ENCODE measurements around the gene SLC12A9. TPM values are rescaled to one million over a fixed set of nuclear protein-coding genes. Genes with fewer than 3 reads are reported as not detected.
A peak's percentile ranks its signal among the peaks of the same experiment; 100 is the strongest.

The SLC12A9 gene
- total RNA-seq, 1 donor from 2014 or later = 37.1 TPM

GRCh38 chr7:100866729-100867039 lies 14.2 kb downstream of the SLC12A9 start:
- no peak for DNase-seq (ENCODE audit: extremely low spot score, unreplicated experiment)
- no peaks in the 10 kb centered on the region for H3K9me3 Mint-ChIP-seq
- TF ChIP-seq CTCF (conservative IDR thresholded peaks at IDR 0.05) = no peak
- H3K27ac Mint-ChIP-seq = peak overlapping the region; percentile 98
- peaks cover 9% of the 10 kb centered on the region for H3K36me3 Mint-ChIP-seq
- H3K4me1 Mint-ChIP-seq (ENCODE audit: unreplicated experiment) = peaks cover 9% of the 10 kb centered on the region
- H3K4me3 Mint-ChIP-seq = peak overlapping the region; percentile 97
- no peaks in the 10 kb centered on the region for H3K27me3 Mint-ChIP-seq

- no peak for TF ChIP-seq CTCF (conservative IDR thresholded peaks at IDR 0.05)
- Mint-ChIP-seq H3K9me3 (no peaks in the 10 kb centered on the region), H3K4me1 (ENCODE audit: unreplicated experiment) (peaks cover 9% of the 10 kb centered on the region), H3K27ac (peak within 1 kb of the TSS; percentile 98), H3K36me3 (peaks cover 11% of the 10 kb centered on the region), H3K4me3 (peak within 1 kb of the TSS; percentile 97), H3K27me3 (no peaks in the 10 kb centered on the region)
- DNase-seq (ENCODE audit: extremely low spot score, unreplicated experiment) = peak; percentile 84
Observed at GRCh38 chr7:100867040-100867775, 14.7 kb downstream of the SLC12A9 start, which contains the start of gene TRIP6. Gene TRIP6 (plus strand): TSS chr7:100867387. CDS start chr7:100867498, 111 bp downstream.

GRCh38 chr7:100867776-100868485 lies 15.4 kb downstream of the SLC12A9 start:
- Mint-ChIP-seq H3K27me3 (no peaks in the 10 kb centered on the region), H3K27ac (peak overlapping the region; percentile 98), H3K4me3 (peak overlapping the region; percentile 97), H3K4me1 (ENCODE audit: unreplicated experiment) (peaks cover 9% of the 10 kb centered on the region), H3K9me3 (no peaks in the 10 kb centered on the region), H3K36me3 (peaks cover 12% of the 10 kb centered on the region)
- TF ChIP-seq CTCF (conservative IDR thresholded peaks at IDR 0.05) = no peak
- no peak for DNase-seq (ENCODE audit: extremely low spot score, unreplicated experiment)

GRCh38 chr7:100873599-100874299 lies 21.2 kb downstream of the SLC12A9 start:
- Mint-ChIP-seq H3K4me1 (ENCODE audit: unreplicated experiment) (peaks cover 30% of the 10 kb centered on the region), H3K36me3 (peaks cover 39% of the 10 kb centered on the region), H3K9me3 (no peaks in the 10 kb centered on the region), H3K4me3 (peak overlapping the region; percentile 99), H3K27me3 (no peaks in the 10 kb centered on the region), H3K27ac (peak overlapping the region; percentile 99)
- DNase-seq (ENCODE audit: extremely low spot score, unreplicated experiment) = no peak
- no peak for TF ChIP-seq CTCF (conservative IDR thresholded peaks at IDR 0.05)

GRCh38 chr7:100874300-100874576 lies 21.7 kb downstream of the SLC12A9 start:
- H3K27me3 Mint-ChIP-seq = no peaks in the 10 kb centered on the region
- H3K27ac Mint-ChIP-seq = peak overlapping the region; percentile 99
- no peak for DNase-seq (ENCODE audit: extremely low spot score, unreplicated experiment)
- no peaks in the 10 kb centered on the region for H3K9me3 Mint-ChIP-seq
- peaks cover 33% of the 10 kb centered on the region for H3K4me1 Mint-ChIP-seq (ENCODE audit: unreplicated experiment)
- H3K4me3 Mint-ChIP-seq = peak overlapping the region; percentile 99
- TF ChIP-seq CTCF (conservative IDR thresholded peaks at IDR 0.05) = no peak
- peaks cover 41% of the 10 kb centered on the region for H3K36me3 Mint-ChIP-seq

Measured in type B pancreatic cell (in vitro differentiated cells).